Erythroblast (primary cell): ENCODE data around the gene FAM151B.

Experiments
- GATA1 ChIP-seq: IDR thresholded peaks from 2 replicates; pipeline ENCODE4 v1.6.1; 2011; ENCODE audit warnings: low read depth, mild to moderate bottlenecking, control low read depth, low read length, moderate library complexity
- POLR2A ChIP-seq: IDR thresholded peaks from 2 replicates; pipeline ENCODE4 v1.6.1; 2011; ENCODE audit warnings: mild to moderate bottlenecking, low read length

GRCh38 chr5:80576383-80576782, 88.5 kb downstream of the FAM151B start:
- TF ChIP-seq POLR2A, result no peak
- TF ChIP-seq GATA1, result no peak
